Activated naive CD8-positive, alpha-beta T cell treated with anti-CD3 and anti-CD28 coated beads, Interleukin-2, amount 50 U/mL, for 24 hours (primary cell): ENCODE data around the gene NAA35.

Experiments used
- ATAC-seq: fragments of 150-1000 bp; cut with Tn5 transposase; one replicate; pipeline ENCODE4 v1.10.0; 2021
- DNase-seq: peaks from one replicate; pipeline ENCODE4 v3.0.0; 2021
- H3K27ac Mint-ChIP-seq: one replicate; pipeline ENCODE4 v1.8.0; 2021; ENCODE audit warnings: mild to moderate bottlenecking, mixed read lengths
- H3K27me3 Mint-ChIP-seq: one replicate; pipeline ENCODE4 v1.8.0; 2021; ENCODE audit warnings: mixed read lengths
- H3K36me3 Mint-ChIP-seq: one replicate; pipeline ENCODE4 v1.8.0; 2021; ENCODE audit warnings: low read depth, mixed read lengths
- H3K4me1 Mint-ChIP-seq: one replicate; pipeline ENCODE4 v1.8.0; 2021; ENCODE audit warnings: mixed read lengths
- H3K4me3 Mint-ChIP-seq: one replicate; pipeline ENCODE4 v1.8.0; 2021; ENCODE audit warnings: mild to moderate bottlenecking, moderate library complexity, mixed read lengths
- H3K9me3 Mint-ChIP-seq: one replicate; pipeline ENCODE4 v1.8.0; 2021; ENCODE audit warnings: mixed read lengths

The NAA35 gene

DNA sequence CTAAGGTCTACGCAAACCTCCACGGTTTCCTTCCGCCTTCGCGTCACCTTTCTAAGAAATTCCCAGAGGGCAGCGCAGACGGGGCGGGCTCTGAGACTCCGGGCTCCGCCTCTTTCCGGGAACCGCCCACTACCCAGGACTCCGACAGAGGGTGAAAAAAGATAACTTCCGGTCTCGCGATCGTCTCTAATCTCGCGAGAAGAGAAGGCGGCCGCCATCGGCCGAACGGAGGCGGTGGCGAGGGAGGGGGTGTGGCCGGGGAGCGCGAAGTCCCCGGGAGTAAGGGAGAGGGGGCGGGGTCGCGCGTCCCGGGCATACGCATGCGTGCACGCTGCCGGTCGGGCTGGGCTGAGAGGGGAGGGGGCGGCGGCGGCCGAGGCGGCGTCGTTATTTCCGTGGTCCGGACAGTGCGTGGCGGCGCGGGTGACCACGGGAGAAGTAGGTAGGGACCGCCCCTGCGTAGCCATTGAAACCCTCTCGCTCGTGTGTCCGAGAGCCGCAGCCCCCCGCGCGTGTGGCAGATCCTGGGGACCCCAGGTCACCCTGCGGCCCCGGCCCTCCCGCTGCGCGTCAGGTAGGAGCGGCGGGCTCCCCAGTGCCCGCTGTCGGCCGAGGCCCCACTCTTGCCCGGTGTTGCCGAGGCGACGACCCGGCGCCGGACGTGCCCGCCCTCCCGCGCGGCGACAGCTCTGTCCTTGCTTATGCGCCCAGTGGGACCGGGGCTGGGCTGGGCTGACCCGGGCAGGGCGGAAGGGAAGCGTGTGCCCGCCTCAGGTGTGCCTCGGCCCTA is at the start of gene NAA35:
NAA35 (plus strand) TSS at position 315 of the 790 bp plus-strand sequence. CDS start 1,014 bp downstream, outside the sequence.
- H3K27me3 Mint-ChIP-seq, result no peaks in the 10 kb centered on the region
- peaks cover 22% of the 10 kb centered on the region for H3K36me3 Mint-ChIP-seq
- no peak within 1 kb of the TSS for H3K4me3 Mint-ChIP-seq
- peaks cover 12% of the 10 kb centered on the region for H3K4me1 Mint-ChIP-seq
- DNase-seq (peak; percentile 99), ATAC-seq (peak; percentile 89)
- H3K9me3 Mint-ChIP-seq, result no peaks in the 10 kb centered on the region
- H3K27ac Mint-ChIP-seq, result peak within 1 kb of the TSS; percentile 96

DNA sequence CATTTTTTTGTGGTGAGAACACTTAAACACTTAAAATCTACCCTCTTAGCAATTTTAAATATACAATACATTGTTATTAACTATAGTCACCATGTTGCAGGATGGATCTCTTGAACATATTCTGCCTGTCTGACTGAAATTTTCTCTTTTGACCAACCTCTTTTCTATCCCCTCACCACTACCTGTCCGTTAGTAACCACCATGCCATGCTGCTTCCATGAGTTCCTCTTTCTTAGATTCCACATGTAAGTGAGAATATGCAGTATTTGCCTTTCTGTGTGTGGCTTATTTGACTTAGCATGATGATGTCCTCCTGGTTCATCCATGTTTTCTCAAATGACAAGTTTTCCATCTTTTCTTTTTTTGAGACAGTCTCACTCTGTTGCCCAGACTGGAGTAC is 48.5 kb upstream of the NAA35 start:
- Mint-ChIP-seq H3K4me1 (no peaks in the 10 kb centered on the region), H3K9me3 (peaks cover 4% of the 10 kb centered on the region), H3K36me3 (no peaks in the 10 kb centered on the region), H3K4me3 (no peak overlapping the region), H3K27ac (no peak overlapping the region), H3K27me3 (no peaks in the 10 kb centered on the region)
- no peak for ATAC-seq
- no peak for DNase-seq

DNA sequence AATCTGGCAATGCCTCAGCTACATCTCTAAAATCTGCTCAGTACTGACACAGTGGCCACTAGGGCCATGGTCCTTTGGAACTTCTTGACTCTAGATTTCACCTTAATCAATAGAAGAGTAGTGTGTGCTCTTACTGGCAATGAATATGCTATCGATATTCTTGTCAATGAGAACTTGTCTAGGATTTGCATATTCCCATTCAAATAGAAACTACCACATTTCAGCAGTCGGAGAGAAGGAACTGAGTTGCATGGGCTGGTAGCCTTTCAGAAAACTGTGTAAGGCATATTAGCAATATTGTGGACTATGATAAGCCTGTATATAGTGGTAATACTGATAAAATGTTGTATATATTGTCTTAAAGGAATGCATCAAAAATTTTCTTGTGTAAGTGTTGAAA is 45.3 kb upstream of the NAA35 start:
- ATAC-seq, result no peak
- no peak overlapping the region for H3K27ac Mint-ChIP-seq
- H3K36me3 Mint-ChIP-seq, result peaks cover 2% of the 10 kb centered on the region

DNA sequence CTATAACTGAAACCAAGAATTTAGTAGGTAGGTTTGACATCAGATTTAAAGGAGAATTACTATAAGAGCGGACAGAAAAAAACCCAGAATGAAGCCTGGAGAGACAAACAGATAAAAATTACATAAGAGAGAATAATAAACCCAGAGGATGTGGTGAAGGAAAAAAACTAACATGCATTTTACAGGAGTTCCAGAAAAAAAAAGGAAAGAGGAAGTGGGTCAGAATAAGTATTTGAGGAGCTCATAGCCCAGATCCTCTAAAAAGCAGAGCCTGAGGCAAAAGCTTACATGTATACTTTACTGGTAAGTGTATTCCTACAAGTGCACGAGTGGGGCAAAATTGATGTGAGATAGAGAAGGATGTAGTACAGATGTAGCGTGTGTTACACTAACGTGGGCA is 43.1 kb upstream of the NAA35 start:
- no peak overlapping the region for H3K27ac Mint-ChIP-seq
- no peaks in the 10 kb centered on the region for H3K4me1 Mint-ChIP-seq
- H3K36me3 Mint-ChIP-seq, result peaks cover 2% of the 10 kb centered on the region
- ATAC-seq (no peak), DNase-seq (no peak)
- no peaks in the 10 kb centered on the region for H3K27me3 Mint-ChIP-seq
- H3K4me3 Mint-ChIP-seq, result no peak overlapping the region
- H3K9me3 Mint-ChIP-seq, result peaks cover 3% of the 10 kb centered on the region

More for the DNA sequence above, 45.3 kb upstream of the NAA35 start:
- DNase-seq, result no peak
- Mint-ChIP-seq H3K9me3 (peaks cover 7% of the 10 kb centered on the region), H3K4me1 (no peaks in the 10 kb centered on the region), H3K4me3 (no peak overlapping the region), H3K27me3 (no peaks in the 10 kb centered on the region)

DNA sequence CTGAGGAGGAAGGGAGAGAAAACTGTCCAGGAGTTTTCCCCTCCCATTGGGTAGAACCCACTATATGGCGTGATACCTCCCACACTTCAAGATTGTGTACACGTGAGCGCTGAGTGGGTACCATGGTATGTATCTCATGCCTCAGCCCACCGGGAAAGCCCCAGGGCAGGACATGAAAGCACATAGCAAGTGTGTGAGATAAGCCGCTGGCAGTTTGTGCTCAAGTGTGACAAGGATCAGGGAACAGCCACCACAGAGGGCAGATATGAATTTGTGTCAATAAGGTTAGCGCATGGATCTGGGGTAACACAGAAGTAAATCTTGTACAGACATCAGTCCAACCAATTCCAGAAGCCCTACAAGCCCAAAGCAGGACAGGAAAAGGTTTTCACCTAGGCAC is 42.6 kb upstream of the NAA35 start:
- no peak for ATAC-seq
- no peaks in the 10 kb centered on the region for H3K4me1 Mint-ChIP-seq
- no peak overlapping the region for H3K27ac Mint-ChIP-seq

DNA sequence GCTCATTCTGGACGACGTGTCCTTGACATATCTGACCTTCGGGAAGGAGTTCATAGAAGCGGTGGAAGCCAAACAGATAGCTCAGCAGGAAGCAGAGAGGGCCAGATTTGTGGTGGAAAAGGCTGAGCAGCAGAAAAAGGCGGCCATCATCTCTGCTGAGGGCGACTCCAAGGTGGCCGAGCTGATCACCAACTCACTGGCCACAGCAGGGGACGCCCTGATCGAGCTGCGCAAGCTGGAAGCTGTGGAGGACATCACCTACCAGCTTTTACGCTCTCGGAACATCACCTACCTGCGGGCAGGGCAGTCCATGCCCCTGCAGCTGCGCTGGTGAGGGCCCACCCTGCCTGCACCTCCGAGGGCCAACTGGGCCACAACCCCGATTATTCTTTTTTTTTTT is 41.6 kb upstream of the NAA35 start:
- H3K4me1 Mint-ChIP-seq, result no peaks in the 10 kb centered on the region
- no peak overlapping the region for H3K27ac Mint-ChIP-seq
- H3K36me3 Mint-ChIP-seq, result peaks cover 2% of the 10 kb centered on the region
- no peaks in the 10 kb centered on the region for H3K27me3 Mint-ChIP-seq
- no peak overlapping the region for H3K4me3 Mint-ChIP-seq
- no peak for DNase-seq
- H3K9me3 Mint-ChIP-seq, result peaks cover 3% of the 10 kb centered on the region
- no peak for ATAC-seq

More for the DNA sequence above, 42.6 kb upstream of the NAA35 start:
- Mint-ChIP-seq H3K4me3 (no peak overlapping the region), H3K27me3 (no peaks in the 10 kb centered on the region), H3K9me3 (peaks cover 3% of the 10 kb centered on the region), H3K36me3 (peaks cover 2% of the 10 kb centered on the region)
- no peak for DNase-seq

DNA sequence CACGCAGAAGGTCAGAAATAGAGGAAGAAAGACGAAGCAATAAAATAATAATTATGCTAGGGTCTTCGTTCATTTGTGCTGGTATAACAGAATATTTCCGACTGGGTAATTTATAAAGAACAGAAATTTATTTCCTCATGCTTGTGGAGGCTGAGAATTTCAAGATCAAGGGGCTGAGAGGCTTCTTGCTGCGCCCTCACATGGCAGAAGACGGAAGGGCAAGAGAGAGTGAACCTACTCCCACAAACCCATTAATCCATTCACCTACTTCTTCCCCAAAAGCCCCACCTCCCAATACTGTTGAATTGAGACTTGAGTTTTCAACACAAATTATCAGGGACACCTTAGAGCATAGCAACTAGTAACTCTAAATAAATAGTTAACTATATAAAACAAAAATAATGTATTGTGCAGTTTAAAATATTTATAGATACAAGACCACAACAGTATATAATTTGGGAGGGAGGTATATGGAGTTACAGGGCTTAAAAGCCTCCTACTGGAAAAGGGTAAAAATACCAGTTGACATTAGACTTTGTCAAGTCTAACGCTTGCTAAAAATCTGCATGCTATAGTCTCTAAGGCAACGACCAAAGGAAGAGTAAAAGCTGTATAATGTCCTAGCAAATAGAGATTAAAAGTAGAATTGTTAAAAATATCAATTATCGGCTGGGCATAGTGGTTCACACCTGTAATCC is 40.3 kb upstream of the NAA35 start:
- H3K4me1 Mint-ChIP-seq, result no peaks in the 10 kb centered on the region
- ATAC-seq, result no peak
- peaks cover 2% of the 10 kb centered on the region for H3K36me3 Mint-ChIP-seq
- H3K27ac Mint-ChIP-seq, result no peak overlapping the region
- H3K27me3 Mint-ChIP-seq, result no peaks in the 10 kb centered on the region
- DNase-seq, result peak; percentile 55
- H3K4me3 Mint-ChIP-seq, result no peak overlapping the region
- H3K9me3 Mint-ChIP-seq, result peaks cover 3% of the 10 kb centered on the region

DNA sequence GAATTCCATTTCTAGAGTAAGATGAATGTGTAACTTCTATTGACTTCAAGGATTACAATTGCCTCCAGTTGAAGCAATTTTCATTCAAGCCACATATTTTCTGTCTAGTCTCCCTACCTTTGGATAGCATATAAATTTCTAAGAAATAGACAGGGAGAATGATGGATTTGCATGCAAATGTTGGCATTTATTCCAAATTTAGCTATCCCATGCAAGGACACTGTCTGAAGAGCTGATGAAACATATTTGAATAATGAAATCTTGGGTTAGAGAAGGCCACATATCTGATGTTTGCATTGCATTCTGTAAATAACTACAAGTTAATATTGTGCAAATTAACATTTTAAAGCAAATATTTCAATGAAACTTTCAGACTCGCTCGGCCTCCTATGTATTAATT is 36.0 kb upstream of the NAA35 start:
- Mint-ChIP-seq H3K36me3 (peaks cover under 1% of the 10 kb centered on the region), H3K27ac (no peak overlapping the region), H3K27me3 (no peaks in the 10 kb centered on the region), H3K9me3 (peaks cover 5% of the 10 kb centered on the region), H3K4me1 (no peaks in the 10 kb centered on the region), H3K4me3 (no peak overlapping the region)
- no peak for DNase-seq
- no peak for ATAC-seq

DNA sequence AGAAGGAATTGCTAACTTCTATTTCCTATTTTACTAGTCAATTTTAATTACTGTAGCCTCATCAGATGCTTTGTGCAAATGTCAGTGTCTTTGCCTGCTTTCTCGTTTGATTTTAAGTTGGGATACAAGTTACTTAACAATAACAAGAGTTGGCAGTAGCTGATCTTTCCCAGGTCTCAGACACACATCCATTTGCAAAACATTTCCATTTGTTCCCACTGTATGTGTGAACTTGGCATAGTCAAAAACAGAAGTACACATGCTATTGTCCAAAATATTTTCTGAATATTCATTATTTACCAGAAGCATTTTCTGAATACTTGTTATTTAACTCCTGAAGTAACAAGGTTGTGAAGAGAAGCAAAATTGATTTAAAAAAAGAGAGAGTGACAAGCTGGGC is 35.0 kb upstream of the NAA35 start:
- Mint-ChIP-seq H3K36me3 (no peaks in the 10 kb centered on the region), H3K4me1 (no peaks in the 10 kb centered on the region)
- no peak for ATAC-seq

DNA sequence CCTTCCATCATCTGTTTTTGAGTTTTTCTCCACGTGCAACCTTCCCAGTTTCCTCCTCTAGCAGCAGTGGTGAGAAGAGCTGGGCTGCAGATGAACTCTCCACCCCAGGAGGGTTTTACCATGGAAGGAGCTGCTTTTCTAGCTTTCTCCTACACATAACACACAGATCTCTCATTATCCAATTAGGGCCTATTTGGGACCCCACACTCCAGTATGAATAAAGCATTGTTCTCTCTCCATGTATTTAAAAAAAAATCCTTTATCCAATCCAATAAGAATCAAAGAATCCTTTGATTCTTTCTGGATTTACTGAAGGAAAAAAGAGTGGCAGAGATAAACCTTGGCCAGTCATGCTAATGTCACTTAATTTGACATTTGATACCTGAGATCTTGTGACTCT is 31.6 kb upstream of the NAA35 start:
- ATAC-seq, result no peak
- H3K27me3 Mint-ChIP-seq, result no peaks in the 10 kb centered on the region
- peaks cover 3% of the 10 kb centered on the region for H3K9me3 Mint-ChIP-seq
- no peak for DNase-seq
- H3K4me1 Mint-ChIP-seq, result peaks cover 7% of the 10 kb centered on the region
- no peak overlapping the region for H3K27ac Mint-ChIP-seq
- no peak overlapping the region for H3K4me3 Mint-ChIP-seq
- H3K36me3 Mint-ChIP-seq, result no peaks in the 10 kb centered on the region

More for the DNA sequence above, 35.0 kb upstream of the NAA35 start:
- H3K27ac Mint-ChIP-seq, result no peak overlapping the region
- no peak for DNase-seq
- peaks cover 3% of the 10 kb centered on the region for H3K9me3 Mint-ChIP-seq
- H3K4me3 Mint-ChIP-seq, result no peak overlapping the region
- H3K27me3 Mint-ChIP-seq, result no peaks in the 10 kb centered on the region

DNA sequence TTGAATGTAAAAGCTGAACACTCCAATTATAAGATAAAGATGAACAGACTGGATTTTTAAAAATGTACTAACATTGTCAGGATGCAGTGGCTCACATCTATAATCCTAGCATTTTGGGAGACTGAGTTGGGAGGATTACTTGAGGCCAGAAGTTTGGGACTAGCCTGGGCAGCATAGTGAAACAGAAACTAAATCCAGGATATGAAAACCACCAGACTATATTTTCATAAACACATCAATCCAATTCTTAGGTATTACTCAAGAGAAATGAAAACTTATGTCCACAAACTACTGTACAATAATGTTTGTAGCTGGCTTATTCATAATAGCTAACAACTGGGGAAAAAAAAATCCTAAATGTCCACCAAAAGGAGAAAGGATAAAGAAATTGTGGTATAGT is 26.8 kb upstream of the NAA35 start:
- DNase-seq, result no peak
- Mint-ChIP-seq H3K9me3 (peaks cover 3% of the 10 kb centered on the region), H3K27ac (no peak overlapping the region), H3K27me3 (peaks cover 2% of the 10 kb centered on the region), H3K4me3 (no peak overlapping the region), H3K4me1 (peaks cover 10% of the 10 kb centered on the region), H3K36me3 (no peaks in the 10 kb centered on the region)
- no peak for ATAC-seq

DNA sequence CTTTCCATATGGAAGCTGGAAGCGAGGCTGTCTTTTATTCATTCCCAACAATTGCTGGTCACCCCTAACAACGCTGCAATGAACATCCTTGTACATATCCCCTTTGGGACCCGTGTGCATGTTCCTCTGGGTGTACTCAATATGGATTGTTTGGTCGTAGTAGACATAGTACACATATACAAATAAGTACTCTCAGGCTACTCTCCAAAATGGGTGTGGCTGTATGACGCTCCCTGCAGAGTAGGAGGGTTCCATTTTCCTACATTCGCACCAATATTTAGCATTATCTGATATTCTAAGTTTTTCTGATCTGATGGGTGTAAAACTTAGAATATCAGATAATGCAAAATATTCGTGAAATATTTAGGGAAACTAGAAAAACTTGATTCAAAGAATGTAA is 23.2 kb upstream of the NAA35 start:
- DNase-seq, result no peak
- Mint-ChIP-seq H3K4me3 (no peak overlapping the region), H3K27me3 (peaks cover 2% of the 10 kb centered on the region), H3K36me3 (no peaks in the 10 kb centered on the region), H3K9me3 (no peaks in the 10 kb centered on the region), H3K27ac (no peak overlapping the region), H3K4me1 (peaks cover 10% of the 10 kb centered on the region)
- ATAC-seq, result no peak

DNA sequence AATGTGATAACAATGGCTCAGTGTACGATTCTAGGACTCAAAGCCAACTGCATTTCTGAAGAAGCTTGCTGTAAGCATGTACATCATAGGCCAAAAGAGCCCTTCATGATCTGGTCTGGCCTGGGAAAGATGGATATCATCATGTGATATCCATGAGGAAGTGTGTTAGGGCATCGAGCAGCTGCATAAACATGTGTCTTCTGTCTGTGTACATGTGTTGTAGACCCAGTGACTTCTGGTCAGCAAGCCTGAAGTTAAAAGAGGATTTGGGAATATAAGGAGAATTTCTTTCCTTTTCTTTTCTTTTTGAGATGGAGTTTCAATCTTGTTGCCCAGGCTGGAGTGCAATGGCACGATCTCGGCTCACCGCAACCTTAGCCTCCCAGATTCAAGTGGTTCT is 15.5 kb upstream of the NAA35 start:
- Mint-ChIP-seq H3K27ac (no peak overlapping the region), H3K4me3 (no peak overlapping the region), H3K36me3 (no peaks in the 10 kb centered on the region), H3K9me3 (no peaks in the 10 kb centered on the region), H3K27me3 (peaks cover 5% of the 10 kb centered on the region), H3K4me1 (no peaks in the 10 kb centered on the region)
- DNase-seq (no peak), ATAC-seq (no peak)

DNA sequence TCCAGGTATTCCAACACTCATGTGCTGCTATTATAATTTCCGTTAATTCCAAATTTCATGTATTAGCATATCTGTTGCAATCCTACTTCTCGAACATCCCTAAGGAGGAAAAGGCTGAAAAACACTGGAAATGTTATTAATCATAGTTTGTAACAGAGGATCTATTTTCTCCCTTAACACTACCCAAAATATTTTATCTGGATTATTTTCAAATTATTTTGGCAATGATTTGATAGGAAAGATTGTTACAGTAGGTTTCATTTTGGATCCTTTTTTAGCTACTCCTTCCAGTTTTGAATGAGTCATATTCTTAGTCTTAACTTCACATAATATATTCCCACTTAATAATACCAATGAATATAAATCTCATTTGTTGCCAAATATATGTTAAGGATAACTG is 13.9 kb upstream of the NAA35 start:
- DNase-seq (no peak), ATAC-seq (no peak)
- peaks cover 5% of the 10 kb centered on the region for H3K27me3 Mint-ChIP-seq
- no peaks in the 10 kb centered on the region for H3K9me3 Mint-ChIP-seq
- H3K4me3 Mint-ChIP-seq, result no peak overlapping the region
- H3K27ac Mint-ChIP-seq, result no peak overlapping the region
- H3K4me1 Mint-ChIP-seq, result no peaks in the 10 kb centered on the region
- no peaks in the 10 kb centered on the region for H3K36me3 Mint-ChIP-seq

DNA sequence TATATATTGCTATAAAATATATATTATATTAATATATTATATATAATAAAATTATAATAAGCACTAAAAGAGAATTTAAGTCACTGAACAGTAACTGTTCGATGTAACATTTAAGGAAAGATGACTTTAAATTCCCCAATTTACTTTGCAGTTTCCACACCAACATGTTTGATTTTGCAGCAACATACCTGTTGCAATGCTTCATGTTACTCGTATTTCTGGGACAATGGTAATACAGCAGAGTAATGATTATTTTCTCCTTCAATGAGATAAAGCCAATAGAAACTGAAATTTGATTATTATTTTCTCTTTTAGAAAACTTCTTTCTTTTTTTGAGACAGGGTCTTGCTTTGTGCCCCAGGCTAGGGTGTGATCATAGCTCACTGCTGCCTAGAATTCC is 9.5 kb upstream of the NAA35 start:
- ATAC-seq (no peak), DNase-seq (no peak)
- Mint-ChIP-seq H3K4me3 (no peak overlapping the region), H3K36me3 (no peaks in the 10 kb centered on the region), H3K27ac (no peak overlapping the region), H3K4me1 (no peaks in the 10 kb centered on the region), H3K9me3 (no peaks in the 10 kb centered on the region), H3K27me3 (peaks cover 4% of the 10 kb centered on the region)
